Measurements from ENCODE around the gene SLC22A7.

Gene SLC22A7

DNA sequence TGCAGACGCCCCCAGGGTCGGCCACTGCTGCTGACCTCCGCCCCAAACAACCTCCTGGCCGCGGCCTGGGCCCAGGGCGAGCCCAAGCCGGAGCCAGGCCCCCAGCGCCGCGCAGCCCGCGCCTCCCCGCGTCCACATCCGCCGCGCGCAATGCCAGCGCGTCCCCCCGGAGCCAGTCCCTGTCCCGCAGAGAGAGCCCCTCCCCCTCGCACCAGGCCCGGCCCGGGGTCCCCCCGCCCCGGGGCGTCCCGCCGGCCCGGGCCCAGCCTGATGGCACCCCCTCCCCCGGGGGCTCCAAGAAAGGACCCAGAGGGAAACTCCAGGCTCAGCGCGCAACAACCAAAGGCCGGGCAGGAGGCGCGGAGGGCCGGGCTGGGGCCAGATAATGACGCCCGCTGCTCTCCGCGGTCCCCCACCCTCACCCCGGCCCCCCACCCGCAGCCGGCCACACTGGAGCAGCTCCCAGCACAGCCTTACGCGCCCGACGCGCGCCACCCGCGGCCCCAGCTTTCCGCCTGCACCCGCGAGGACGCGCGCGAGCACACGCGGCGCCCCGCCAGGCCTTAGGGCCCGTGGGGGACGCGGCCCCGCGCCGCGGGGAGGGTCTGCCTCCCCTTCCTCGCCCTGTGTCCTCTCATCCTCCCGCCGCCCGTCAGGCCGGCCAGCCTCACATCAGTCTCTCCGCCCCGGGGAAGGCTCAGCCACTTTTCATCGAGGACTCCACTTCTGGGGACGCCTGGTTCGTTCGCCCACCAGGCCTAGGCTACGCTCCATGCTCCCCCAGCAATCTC, 12.9 kb upstream of the SLC22A7 start:
- Histone ChIP-seq H4K20me1 (ENCODE audit: low read depth, low read length) (no peaks in the 10 kb centered on the region), H3F3A (ENCODE audit: insufficient read depth) (no peaks in the 10 kb centered on the region), H3K4me3 (ENCODE audit: insufficient read depth, low read length, poor library complexity, severe bottlenecking) (no peak overlapping the region), H2AFZ (ENCODE audit: low read depth, low read length, severe bottlenecking) (no peak overlapping the region), H3K4me2 (ENCODE audit: low read depth, low read length, poor library complexity, severe bottlenecking) (no peak overlapping the region), H3K9me2 (replicated peaks; ENCODE audit: insufficient read depth, low read length) (no peaks in the 10 kb centered on the region), H3K79me2 (ENCODE audit: insufficient read depth, low read length) (no peaks in the 10 kb centered on the region), H3K27me3 (ENCODE audit: low read length) (no peaks in the 10 kb centered on the region), H3K27ac (ENCODE audit: low read depth, low read length) (no peak overlapping the region), H3K9me3 (ENCODE audit: insufficient read depth, low read length) (no peaks in the 10 kb centered on the region), H3K36me3 (ENCODE audit: low read length) (no peaks in the 10 kb centered on the region), H3K9ac (ENCODE audit: low read length) (no peak overlapping the region)
- TF ChIP-seq CTCF (IDR thresholded peaks at IDR 0.05; ENCODE audit: insufficient read depth, low read length, poor library complexity, severe bottlenecking) (no peak), EZH2phosphoT487 (conservative IDR thresholded peaks at IDR 0.05; ENCODE audit: low read length) (no peak)

- Histone ChIP-seq H3K4me2 (ENCODE audit: low read depth, low read length, poor library complexity, severe bottlenecking) (no peak overlapping the region), H4K20me1 (ENCODE audit: low read depth, low read length) (no peaks in the 10 kb centered on the region), H2AFZ (ENCODE audit: low read depth, low read length, severe bottlenecking) (no peak overlapping the region), H3K36me3 (ENCODE audit: low read length) (no peaks in the 10 kb centered on the region), H3K79me2 (ENCODE audit: insufficient read depth, low read length) (no peaks in the 10 kb centered on the region), H3K9me3 (ENCODE audit: insufficient read depth, low read length) (no peaks in the 10 kb centered on the region), H3K9ac (ENCODE audit: low read length) (no peak overlapping the region), H3K27me3 (ENCODE audit: low read length) (no peaks in the 10 kb centered on the region), H3K27ac (ENCODE audit: low read depth, low read length) (no peak overlapping the region), H3F3A (ENCODE audit: insufficient read depth) (no peaks in the 10 kb centered on the region), H3K9me2 (replicated peaks; ENCODE audit: insufficient read depth, low read length) (no peaks in the 10 kb centered on the region), H3K4me3 (ENCODE audit: insufficient read depth, low read length, poor library complexity, severe bottlenecking) (no peak overlapping the region)
- TF ChIP-seq EZH2phosphoT487 (conservative IDR thresholded peaks at IDR 0.05; ENCODE audit: low read length), result no peak
- no peak for TF ChIP-seq CTCF (IDR thresholded peaks at IDR 0.05; ENCODE audit: insufficient read depth, low read length, poor library complexity, severe bottlenecking)
Observed at GRCh38 chr6:43285832-43286231, 12.2 kb upstream of the SLC22A7 start.

DNA sequence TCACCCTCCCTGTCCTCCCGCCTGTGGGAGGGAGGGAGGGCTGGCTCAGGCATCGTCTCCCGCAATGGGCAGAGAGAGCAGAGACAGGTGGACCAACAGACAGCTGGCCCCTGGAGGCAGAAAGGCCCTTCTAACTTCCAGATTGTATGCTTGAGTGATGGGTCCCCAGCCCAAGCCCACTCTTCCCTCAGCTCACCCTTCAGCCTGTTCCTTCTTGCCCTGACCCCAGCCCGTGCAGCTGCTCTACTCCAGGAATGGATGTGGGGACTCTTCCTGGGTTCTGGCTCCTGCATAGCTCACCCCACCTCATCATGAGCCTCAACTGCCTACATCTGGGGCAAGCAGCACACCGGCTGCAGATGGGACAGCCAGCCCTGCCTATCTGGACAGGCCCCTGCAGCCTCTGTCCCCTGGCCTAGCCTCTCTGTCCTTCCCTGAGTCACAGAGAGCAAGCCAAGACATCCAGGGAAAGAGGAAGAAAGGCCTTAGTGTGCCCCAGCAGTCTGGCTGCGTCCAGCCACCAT, 11.5 kb upstream of the SLC22A7 start:
- no peak overlapping the region for H2AFZ ChIP-seq (ENCODE audit: low read depth, low read length, severe bottlenecking)
- no peaks in the 10 kb centered on the region for H4K20me1 ChIP-seq (ENCODE audit: low read depth, low read length)
- no peaks in the 10 kb centered on the region for H3F3A ChIP-seq (ENCODE audit: insufficient read depth)
- H3K36me3 ChIP-seq (ENCODE audit: low read length), result no peaks in the 10 kb centered on the region
- H3K27ac ChIP-seq (ENCODE audit: low read depth, low read length), result no peak overlapping the region
- no peak overlapping the region for H3K4me2 ChIP-seq (ENCODE audit: low read depth, low read length, poor library complexity, severe bottlenecking)
- H3K27me3 ChIP-seq (ENCODE audit: low read length), result no peaks in the 10 kb centered on the region
- H3K4me3 ChIP-seq (ENCODE audit: insufficient read depth, low read length, poor library complexity, severe bottlenecking), result no peak overlapping the region
- no peak overlapping the region for H3K9ac ChIP-seq (ENCODE audit: low read length)
- H3K9me2 ChIP-seq (replicated peaks; ENCODE audit: insufficient read depth, low read length), result no peaks in the 10 kb centered on the region
- no peaks in the 10 kb centered on the region for H3K79me2 ChIP-seq (ENCODE audit: insufficient read depth, low read length)
- TF ChIP-seq EZH2phosphoT487 (conservative IDR thresholded peaks at IDR 0.05; ENCODE audit: low read length) (no peak), CTCF (IDR thresholded peaks at IDR 0.05; ENCODE audit: insufficient read depth, low read length, poor library complexity, severe bottlenecking) (no peak)
- no peaks in the 10 kb centered on the region for H3K9me3 ChIP-seq (ENCODE audit: insufficient read depth, low read length)
